ENCODE measurements around the gene HCK.

The HCK gene

GRCh38 chr20:32078791-32079190 is 26.7 kb downstream of the HCK start:
- no peak for TF ChIP-seq CTCF (conservative IDR thresholded peaks at IDR 0.05; ENCODE audit: low read length)
- H3K4me3 ChIP-seq (ENCODE audit: low read length), result no peak overlapping the region
- DNase-seq (ENCODE audit: low read depth), result no peak

- no peak for DNase-seq (ENCODE audit: low read depth)
- no peak overlapping the region for H3K4me3 ChIP-seq (ENCODE audit: low read length)
- TF ChIP-seq CTCF (conservative IDR thresholded peaks at IDR 0.05; ENCODE audit: low read length), result no peak
These were observed 27.6 kb downstream of the HCK start for GRCh38 chr20:32079655-32080109.

GRCh38 chr20:32080783-32081182 is 28.7 kb downstream of the HCK start:
- TF ChIP-seq CTCF (conservative IDR thresholded peaks at IDR 0.05; ENCODE audit: low read length), result no peak
- no peak overlapping the region for H3K4me3 ChIP-seq (ENCODE audit: low read length)
- DNase-seq (ENCODE audit: low read depth), result no peak

- no peak for TF ChIP-seq CTCF (conservative IDR thresholded peaks at IDR 0.05; ENCODE audit: low read length)
- no peak overlapping the region for H3K4me3 ChIP-seq (ENCODE audit: low read length)
- no peak for DNase-seq (ENCODE audit: low read depth)
These were observed 31.4 kb downstream of the HCK start for GRCh38 chr20:32083469-32083868.

- H3K4me3 ChIP-seq (ENCODE audit: low read length), result no peak overlapping the region
- TF ChIP-seq CTCF (conservative IDR thresholded peaks at IDR 0.05; ENCODE audit: low read length), result no peak
- DNase-seq (ENCODE audit: low read depth), result no peak
These were observed 35.0 kb downstream of the HCK start for GRCh38 chr20:32087070-32087469.

GRCh38 chr20:32088759-32089158 is 36.7 kb downstream of the HCK start:
- TF ChIP-seq CTCF (conservative IDR thresholded peaks at IDR 0.05; ENCODE audit: low read length), result no peak
- DNase-seq (ENCODE audit: low read depth), result no peak
- H3K4me3 ChIP-seq (ENCODE audit: low read length), result no peak overlapping the region

GRCh38 chr20:32089637-32090362 is 37.8 kb downstream of the HCK start:
- no peak overlapping the region for H3K4me3 ChIP-seq (ENCODE audit: low read length)
- no peak for DNase-seq (ENCODE audit: low read depth)
- TF ChIP-seq CTCF (conservative IDR thresholded peaks at IDR 0.05; ENCODE audit: low read length), result no peak
